HG03442 (cell line): ENCODE measurements around the gene MGRN1.
A peak's percentile ranks its signal among the peaks of the same experiment; 100 is the strongest.
"Not testable (repeated sequence)": the region's sequence is repeated elsewhere in the genome, so short reads cannot be mapped to it uniquely, and the experiment has no call there.

ENCODE experiments used
- ATAC-seq: cut with Tn5 transposase; IDR thresholded peaks from one replicate; pipeline ENCODE4 v1.9.1; 2021; ENCODE audit warnings: mild to moderate bottlenecking, moderate library complexity; ENCODE audit not compliant: unreplicated experiment

MGRN1 gene

DNA sequence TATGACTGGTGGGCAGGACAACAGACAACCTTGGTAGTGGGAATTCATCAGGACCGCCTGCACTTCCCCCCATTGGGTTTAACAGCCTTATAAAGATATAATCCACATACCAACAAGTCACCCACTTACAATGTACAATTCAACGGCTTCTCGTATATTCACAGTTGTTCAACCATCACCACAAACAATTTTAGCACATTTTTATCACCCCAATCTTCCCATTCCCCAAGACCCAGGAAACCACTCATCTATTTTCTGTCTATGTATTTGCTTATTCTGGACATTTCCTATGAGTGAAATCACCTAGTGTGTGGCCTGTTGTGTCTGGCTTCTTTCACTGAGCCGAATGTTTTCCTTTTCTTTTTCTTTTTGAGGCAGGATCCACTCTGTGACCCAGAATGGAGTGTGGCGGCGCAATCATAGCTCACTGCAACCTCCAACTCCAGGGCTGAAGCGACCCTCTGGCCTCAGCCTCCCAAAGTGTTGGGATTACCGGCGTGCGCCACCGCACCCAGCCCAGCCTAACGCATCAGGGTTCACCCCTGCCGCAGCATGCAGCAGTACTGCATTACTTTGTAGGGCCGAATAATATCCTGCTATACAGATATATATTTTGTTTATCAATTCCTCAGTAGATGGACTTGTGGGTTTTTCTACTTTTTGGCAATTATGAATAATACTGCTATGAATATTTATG lies 98.6 kb downstream of the MGRN1 start:
- ATAC-seq: no peak

DNA sequence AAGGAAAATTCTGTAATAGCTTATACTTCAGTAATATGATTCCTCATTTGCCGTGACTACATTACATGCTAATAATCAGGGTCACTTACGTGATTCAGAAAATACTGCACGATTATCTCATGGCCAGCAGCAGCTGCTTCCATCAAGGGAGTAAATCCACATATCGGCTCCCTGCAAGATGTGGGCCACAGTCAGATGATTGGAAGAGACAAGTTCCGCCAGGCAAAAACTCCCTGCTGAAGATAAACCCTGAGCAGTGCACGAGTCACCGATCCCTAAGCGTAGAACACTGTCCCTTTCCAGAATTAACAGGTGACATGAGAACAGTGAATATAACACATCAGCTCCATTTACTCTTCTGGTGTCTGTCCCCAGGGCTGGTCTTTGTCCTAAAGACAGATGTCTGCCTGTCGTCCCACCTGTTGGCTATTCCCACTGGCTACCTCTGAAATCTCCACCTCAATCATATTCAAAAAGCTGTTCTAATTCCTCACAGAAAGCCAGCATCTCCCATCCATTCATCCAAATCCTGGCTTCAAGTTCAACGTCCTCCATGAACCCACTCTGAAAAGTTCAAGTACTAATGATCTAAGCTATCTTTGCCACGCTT lies 100.1 kb downstream of the MGRN1 start:
- no peak for ATAC-seq

GRCh38 chr16:4726616-4727015 lies 102.0 kb downstream of the MGRN1 start:
- ATAC-seq: no peak

GRCh38 chr16:4728676-4729075 lies 104.0 kb downstream of the MGRN1 start:
- ATAC-seq: no peak

DNA sequence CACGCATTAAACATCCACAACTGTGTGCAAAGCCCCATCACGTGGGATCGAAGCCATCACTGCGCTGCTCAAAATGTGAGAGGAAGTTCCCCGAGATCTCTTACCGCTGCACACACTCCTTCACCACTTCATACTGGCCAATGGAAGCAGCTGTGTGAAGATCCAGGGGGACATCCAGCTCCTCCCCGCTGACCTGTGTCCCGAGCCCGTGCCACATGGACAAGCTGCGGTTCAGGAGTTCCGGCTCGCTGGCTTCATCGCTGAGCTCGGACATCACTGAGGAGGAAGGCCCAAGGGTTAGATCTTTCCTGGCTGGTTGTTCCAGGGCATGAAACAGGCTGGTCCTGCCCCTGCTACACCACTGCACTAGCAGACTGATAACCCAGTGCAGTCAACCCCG lies 105.2 kb downstream of the MGRN1 start:
- no peak for ATAC-seq

DNA sequence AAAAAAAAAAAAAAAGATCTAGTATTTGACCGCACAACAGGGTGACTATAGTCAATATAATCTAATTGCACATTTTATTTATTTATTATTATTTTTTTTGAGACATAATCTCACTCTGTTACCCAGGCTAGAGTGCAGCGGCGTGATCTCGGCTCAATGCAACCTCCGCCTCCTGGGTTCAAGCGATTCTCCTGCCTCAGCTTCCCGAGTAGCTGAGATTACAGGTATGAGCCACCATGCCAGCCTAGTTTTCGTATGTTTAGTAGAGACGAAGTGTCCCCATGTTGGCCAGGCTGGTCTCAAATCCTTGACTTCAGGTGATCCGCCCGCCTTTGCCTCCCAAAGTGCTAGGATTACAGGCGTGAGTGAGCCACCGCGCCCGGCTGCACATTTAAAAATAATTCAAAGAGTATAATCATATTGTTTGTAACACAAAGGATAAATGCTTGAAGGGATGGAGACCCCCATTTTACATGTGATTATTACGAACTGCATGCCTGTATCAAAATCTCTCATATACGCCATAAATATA lies 108.7 kb downstream of the MGRN1 start:
- ATAC-seq: no peak

- no peak for ATAC-seq
Measured at GRCh38 chr16:4733747-4734062, 109.1 kb downstream of the MGRN1 start.

DNA sequence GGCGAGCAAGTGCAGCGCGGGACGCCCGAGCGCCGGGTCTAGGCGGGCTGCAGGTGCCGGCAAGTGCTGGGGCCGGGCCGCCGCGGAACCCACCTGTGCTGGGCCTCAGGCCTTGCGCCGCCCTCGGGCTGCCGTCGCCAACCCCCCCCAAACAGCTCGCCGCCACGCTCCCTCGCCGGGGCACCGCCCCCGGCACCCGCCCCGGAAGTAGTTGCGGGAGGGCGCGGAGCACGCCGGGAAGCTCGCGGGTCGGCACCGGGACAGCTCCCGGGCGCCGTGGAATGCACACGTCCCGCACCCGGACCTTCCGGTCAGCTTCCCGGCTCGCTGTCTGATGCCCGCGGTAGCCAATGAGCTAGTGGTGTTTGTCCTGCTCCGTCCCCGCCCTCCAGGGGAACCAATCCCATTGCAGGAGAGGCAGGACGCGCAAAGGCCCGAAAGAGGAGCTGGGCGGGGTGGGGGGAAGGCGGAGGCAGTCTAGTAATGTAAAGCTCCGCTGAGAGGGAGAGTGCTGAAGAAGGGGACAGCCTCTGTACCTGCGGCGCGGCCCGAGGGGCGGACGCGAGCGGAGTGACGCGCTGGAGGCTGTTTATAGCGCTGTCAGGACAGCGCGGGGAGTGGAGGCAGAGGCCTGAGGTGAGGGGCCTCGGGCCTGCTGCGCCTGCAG lies 109.6 kb downstream of the MGRN1 start, which contains the start of the genes ANKS3 and DNAAF8:
Gene ANKS3, minus strand, starts transcription at position 209 of the 667 bp plus-strand sequence. CDS start 4,122 bp downstream, outside the sequence.
Gene DNAAF8, plus strand, starts transcription at position 475 of the 667 bp plus-strand sequence. CDS start 1,978 bp downstream, outside the sequence.
- peak; percentile 81 for ATAC-seq

- ATAC-seq: peak; percentile 40
Measured at GRCh38 chr16:4734730-4735535, 110.3 kb downstream of the MGRN1 start.

DNA sequence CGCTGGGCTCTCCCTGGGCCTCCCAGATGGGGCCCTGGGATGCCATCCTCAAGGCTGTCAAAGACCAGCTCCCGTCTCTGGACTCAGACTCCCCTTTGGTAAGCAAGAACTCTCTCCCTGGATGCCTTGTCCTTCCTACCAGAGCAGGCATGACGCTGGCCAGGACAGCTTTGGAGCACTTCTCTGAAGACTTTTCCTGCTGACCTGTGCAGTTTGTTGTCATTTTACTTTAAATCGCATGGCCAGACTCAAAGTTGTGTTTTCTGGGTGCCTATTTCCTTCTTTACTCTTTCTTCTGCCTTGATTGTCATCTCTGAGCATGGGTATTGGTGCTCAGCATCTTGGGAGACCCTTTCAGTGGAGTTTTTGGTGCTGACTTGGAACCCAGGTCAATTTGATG lies 111.9 kb downstream of the MGRN1 start:
- ATAC-seq: no peak

DNA sequence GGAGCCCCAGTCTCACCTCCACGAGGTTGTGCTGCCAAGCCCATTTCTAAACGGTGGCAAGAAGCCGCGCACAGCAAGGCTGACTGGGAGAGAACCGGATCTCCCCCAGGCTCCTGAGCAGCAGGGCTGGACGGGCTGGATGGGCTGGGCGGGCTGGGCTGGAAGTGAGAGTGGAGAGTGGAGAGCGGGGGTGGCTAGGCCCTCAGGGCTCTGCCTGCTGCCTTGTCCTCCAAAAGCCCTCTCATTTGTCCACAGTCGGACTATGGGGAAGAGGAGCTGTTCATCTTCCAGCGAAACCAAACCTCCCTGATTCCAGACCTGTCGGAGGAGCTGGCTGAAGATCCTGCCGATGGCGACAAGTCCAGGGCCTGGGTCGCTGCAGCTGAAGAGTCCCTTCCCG lies 112.9 kb downstream of the MGRN1 start:
- ATAC-seq: no peak

GRCh38 chr16:4738370-4738769 lies 113.7 kb downstream of the MGRN1 start:
- not testable (repeated sequence) for ATAC-seq
